ENCODE data around the gene USHBP1.

Gene USHBP1

DNA sequence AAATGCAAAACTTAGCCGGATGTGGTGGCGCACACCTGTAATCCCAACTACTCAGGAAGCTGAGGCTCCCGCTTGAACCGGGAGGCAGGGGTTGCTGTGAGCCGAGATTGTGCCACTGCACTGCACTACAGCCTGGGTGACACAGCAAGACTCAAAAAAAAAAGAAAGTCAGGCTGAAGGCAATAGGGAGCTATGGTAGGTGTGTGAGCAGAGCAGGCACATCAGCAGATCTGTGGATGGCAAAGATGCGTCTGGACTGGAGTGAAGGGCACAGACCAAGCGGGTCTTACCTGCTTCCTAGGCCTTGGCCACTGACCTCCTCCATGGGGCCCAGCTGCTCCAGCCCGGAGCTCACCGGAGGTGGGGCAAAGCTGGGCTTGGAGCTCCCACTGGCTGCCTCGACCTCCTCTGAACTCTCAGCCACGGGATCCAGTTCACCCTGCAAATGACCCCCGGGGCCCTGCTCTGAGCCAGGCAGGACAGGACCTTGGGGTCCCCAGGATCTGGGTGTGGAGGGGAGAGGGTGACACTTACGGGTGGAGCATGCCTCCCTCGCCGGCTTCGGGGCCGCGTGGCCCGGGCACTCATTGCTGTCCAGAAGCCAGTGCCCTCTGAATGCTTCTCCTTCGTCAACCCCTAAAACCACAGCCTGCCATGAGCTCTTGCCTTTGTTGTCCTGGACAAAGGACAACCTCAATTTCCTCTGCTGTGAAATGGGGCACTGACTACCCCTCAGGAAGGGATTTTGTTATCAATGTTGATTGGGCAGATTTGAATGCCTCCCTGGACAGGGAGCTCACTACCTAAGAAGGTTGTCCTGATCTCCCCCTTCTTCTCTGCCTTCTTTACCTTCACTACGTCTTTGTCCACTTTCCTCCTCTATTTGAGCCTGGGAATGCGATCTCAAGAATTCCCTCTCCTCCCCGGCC is 569 bp downstream of the USHBP1 start:
- DNase-seq (ENCODE audit: low spot score) = no peak

DNA sequence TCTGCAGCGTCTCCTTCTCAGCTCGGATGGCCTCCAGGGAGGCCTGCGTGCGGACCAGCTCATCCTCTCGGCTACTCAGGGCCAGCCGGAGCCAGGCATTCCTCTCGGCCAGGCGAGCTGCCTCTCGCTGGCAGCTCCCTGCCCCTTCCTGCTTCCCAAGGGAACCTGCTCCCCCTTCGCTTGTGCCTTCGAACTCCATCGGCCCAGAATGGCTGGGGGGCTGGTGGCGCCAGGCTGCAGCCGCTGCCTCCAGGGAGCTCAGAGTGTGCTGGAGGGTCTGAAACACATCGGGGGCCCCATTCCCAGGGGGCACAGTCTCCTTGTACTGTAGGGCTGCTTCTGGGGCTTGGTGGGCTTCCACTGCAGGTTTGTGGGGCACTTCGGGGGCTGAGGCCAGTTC is 2.0 kb downstream of the USHBP1 start:
- DNase-seq (ENCODE audit: low spot score) = no peak

DNA sequence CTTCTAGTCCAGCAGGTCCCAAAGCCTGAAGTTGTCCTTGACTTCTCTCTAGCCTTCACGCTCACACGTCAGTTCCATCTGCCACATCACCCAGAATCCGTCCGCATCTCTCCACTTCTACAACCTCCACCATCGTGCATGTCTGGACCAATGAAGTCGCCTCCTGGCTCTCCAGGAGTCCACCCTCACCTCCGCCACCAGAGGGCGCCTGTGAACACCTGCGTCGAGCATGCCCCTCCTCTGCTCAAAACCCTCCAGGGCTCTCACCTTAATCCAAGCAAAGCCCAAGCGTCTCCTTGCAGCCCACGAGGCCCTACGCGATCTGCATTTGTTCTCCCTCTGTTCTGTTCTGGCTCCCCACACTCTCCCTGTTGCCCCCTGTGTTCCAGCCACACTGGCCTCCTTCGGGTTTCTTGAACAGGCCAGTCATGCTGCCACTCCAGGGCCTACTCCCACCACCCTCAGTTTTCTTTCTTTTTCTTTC is 3.7 kb downstream of the USHBP1 start:
- DNase-seq (ENCODE audit: low spot score) = peak; percentile 80

- no peak for DNase-seq (ENCODE audit: low spot score)
These were observed 4.6 kb downstream of the USHBP1 start for GRCh38 chr19:17259934-17260333.

- no peak for DNase-seq (ENCODE audit: low spot score)
These were observed 5.3 kb downstream of the USHBP1 start for GRCh38 chr19:17259118-17259780.

- DNase-seq (ENCODE audit: low spot score) = no peak
These were observed 8.4 kb downstream of the USHBP1 start for GRCh38 chr19:17256130-17256529.

GRCh38 chr19:17255150-17255621 is 9.4 kb downstream of the USHBP1 start:
- DNase-seq (ENCODE audit: low spot score) = no peak

GRCh38 chr19:17254636-17255035 is 9.9 kb downstream of the USHBP1 start:
- no peak for DNase-seq (ENCODE audit: low spot score)

- no peak for DNase-seq (ENCODE audit: low spot score)
These were observed 14.5 kb downstream of the USHBP1 start for GRCh38 chr19:17249887-17250548.

- no peak for DNase-seq (ENCODE audit: low spot score)
These were observed 16.4 kb downstream of the USHBP1 start for GRCh38 chr19:17248011-17248776.

- DNase-seq (ENCODE audit: low spot score) = no peak
These were observed 17.7 kb downstream of the USHBP1 start for GRCh38 chr19:17246681-17247425.

DNA sequence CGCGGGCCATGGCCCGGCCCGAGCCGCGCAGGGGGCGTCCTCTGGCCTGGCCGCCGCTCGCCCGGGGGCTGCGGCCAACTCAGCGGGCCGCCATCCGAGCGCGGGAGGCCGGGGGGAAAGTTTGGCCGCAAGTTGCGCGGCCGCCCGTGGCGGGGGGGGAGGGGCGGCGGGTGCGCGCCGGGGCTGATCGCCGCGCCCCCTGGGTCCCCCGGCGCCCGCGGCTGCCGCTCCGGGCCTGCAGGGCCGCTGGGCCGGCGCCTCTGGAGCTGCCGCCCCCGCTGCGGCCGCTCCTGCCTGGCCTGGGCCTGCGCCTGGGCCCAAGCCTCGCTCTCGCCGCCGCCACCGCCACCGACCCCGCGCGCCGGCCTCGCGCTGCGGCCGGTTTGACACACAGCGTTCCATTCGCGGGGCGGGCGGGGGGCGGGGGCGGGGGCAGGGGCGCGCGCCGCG is 19.0 kb downstream of the USHBP1 start, which contains the start of gene NR2F6:
Gene NR2F6, minus strand, starts transcription at position 385 of the 450 bp plus-strand sequence. CDS start 699 bp downstream, outside the sequence.
- no peak for DNase-seq (ENCODE audit: low spot score)

- no peak for DNase-seq (ENCODE audit: low spot score)
These were observed 19.7 kb downstream of the USHBP1 start for GRCh38 chr19:17244618-17245534.

DNA sequence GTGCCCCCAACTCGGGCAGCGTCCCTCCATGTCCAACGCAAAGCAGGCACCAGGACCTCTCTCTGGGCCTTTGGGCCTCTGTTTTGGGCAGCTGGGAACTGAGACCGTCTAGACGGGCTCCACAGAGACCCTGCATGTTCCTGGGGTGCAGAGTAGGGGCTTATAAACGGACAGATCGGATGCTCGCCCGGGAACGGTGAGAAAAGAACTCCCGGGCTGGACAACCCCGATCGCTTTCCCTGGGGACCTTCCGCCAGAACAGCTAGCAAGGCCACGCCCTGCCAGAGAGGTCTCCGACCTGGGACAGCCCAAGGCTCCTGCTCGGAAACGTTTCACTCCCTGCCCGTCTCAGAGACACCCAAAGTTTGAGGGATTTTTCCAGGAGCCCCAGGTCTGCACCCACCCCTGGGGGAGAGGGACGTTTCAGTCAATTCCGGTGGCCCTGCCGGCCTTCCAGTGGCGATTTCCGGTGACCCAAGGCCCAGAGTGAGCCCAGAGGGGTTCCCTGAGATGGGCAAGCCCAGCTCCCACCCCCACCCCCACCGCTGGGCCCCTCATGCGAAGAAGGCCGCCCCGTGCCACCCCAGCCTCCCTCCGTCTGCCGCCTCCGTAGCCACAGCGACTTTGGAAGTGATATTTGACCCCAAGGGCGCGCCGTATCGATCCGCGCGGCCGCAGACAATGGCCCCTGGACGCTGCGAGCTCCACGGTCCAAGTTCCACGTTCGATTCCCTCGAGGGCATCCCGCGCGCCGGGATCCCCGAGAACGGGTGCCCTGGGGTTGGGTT is 20.5 kb downstream of the USHBP1 start:
- DNase-seq (ENCODE audit: low spot score) = peak; percentile 54

DNA sequence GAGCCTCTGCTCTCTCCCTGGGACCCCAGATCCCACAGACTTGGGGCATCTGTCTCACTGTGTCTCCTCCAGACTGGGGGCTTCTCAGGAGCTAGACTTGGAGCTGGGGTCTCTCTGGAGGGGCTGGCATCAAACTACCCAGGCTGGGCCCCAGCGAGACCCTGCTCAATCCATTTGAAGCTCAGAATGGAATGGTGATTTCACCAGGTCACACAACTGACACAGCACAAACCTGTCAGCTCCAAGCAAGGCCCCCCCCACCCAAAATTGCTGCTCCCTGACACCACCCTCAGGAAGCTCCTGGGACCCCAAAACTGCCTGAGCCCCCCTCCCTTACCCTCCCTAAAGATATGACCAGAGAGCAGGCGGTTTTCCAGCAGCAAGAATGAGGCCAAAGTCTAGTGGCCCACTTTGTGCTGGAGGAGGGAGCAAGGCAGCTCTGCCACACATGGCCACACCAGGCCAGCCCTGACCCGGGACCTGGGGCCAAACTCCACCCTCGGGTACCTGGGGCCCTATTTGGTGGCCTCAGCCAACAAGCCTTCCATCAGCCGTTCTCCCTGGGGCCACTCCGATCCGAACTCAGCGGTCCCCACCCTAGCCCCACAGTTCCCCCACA is 21.2 kb downstream of the USHBP1 start:
- DNase-seq (ENCODE audit: low spot score) = no peak

DNA sequence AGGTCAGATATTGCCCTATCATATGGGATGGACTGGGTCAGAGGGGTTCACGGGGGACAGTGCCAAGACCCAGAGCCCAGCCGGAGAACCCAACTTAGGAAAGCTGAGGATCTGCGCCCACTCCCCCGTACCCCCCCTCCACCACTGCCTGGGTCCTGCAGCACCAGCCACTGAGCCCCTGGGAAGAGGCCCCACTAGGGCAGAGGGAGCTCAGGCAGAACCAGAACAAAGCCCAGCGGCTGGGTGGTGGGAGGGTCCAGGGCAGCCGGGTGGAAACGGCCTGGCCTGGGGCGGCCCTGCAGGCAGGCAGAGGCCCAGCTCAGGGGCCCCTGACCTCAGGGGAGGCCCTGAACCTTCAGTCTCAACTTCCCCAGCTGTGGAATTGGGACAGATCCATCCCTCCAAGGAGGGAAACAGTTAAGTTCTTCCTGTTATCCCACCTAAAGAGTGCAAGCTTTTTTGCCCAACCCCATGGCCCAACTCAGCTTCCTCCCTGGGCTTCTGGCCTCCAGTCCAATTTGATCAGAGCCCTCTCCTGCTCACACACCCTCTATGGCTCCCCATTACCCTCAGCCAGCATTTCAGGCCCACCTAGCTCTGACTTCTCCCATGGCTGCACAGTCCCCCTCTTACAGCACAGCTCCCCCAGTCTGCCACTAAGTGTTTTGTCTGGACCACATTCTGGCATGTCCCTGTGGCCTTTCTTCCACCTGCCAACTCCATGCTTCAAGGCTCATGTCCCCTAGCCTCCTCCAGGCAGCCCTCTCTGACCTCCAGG is 21.9 kb downstream of the USHBP1 start:
- DNase-seq (ENCODE audit: low spot score) = no peak

GRCh38 chr19:17240826-17241399 is 23.6 kb downstream of the USHBP1 start:
- DNase-seq (ENCODE audit: low spot score) = no peak

All from cerebellar cortex (tissue), 1 donor.